Common myeloid progenitor, CD34-positive (primary cell): ENCODE results near the gene KCTD21.

Source experiments
- CTCF ChIA-PET: fragments of 350-600 bp; sonication (Branson Sonifier 250); formaldehyde crosslinking; loops from one replicate; lab custom pipeline; 2021; ENCODE audit warnings: antibody characterized with exemption; lab: Charles Lee
- POLR2A ChIA-PET: fragments of 350-600 bp; sonication (Branson Sonifier 250); formaldehyde crosslinking; loops from one replicate; lab custom pipeline; 2021; ENCODE audit warnings: antibody characterized with exemption; lab: Charles Lee
- DNase-seq, 3 donors: peaks; one replicate each; pipeline versions ENCODE4 v3.0.0 to v3.0.0-alpha.2; 2013
- H3K27ac ChIP-seq, 2 experiments: 1 replicate in 1 of 2; 2 replicates in 1 of 2; pipeline ENCODE4 v1.7.0; 2013; ENCODE audit warnings: inconsistent platforms in 2 of 2, low read length in 2 of 2, mild to moderate bottlenecking in 2 of 2, low read depth in 1 of 2, moderate library complexity in 1 of 2; ENCODE audit not compliant: severe bottlenecking in 2 of 2, insufficient read depth in 1 of 2, poor library complexity in 1 of 2
- H3K27me3 ChIP-seq, 5 experiments: replicated peaks in 2 of 5; 1 replicate in 3 of 5; 2 replicates in 2 of 5; pipeline versions ENCODE4 v1.6.1 to v1.7.0; 2013; ENCODE audit warnings: low read length in 4 of 5, mild to moderate bottlenecking in 2 of 5, moderate library complexity in 2 of 5, inconsistent platforms in 1 of 5; ENCODE audit not compliant: insufficient read depth in 5 of 5, control insufficient read depth in 4 of 5
- H3K36me3 ChIP-seq, 4 experiments: 1 replicate in 2 of 4; 2 replicates in 2 of 4; pipeline versions ENCODE4 v1.6.1 to v1.7.0; 2013; ENCODE audit warnings: low read length in 3 of 4, control low read depth in 1 of 4, mild to moderate bottlenecking in 1 of 4; ENCODE audit not compliant: control insufficient read depth in 4 of 4, insufficient read depth in 4 of 4
- H3K4me1 ChIP-seq, 4 experiments: 1 replicate in 3 of 4; 2 replicates in 1 of 4; pipeline versions ENCODE4 v1.6.1 to v1.7.1; 2013; ENCODE audit warnings: low read length in 3 of 4, mild to moderate bottlenecking in 3 of 4, control low read depth in 1 of 4, inconsistent platforms in 1 of 4, moderate library complexity in 1 of 4; ENCODE audit not compliant: control insufficient read depth in 4 of 4, insufficient read depth in 4 of 4; ENCODE audit errors: control extremely low read depth in 1 of 4
- H3K4me3 ChIP-seq, 7 experiments: 1 replicate in 4 of 7; 2 replicates in 3 of 7; pipeline versions ENCODE4 v1.5.1 to v1.7.0; 2013; ENCODE audit warnings: mild to moderate bottlenecking in 7 of 7, low read length in 6 of 7, moderate library complexity in 6 of 7, inconsistent platforms in 2 of 7, low read depth in 2 of 7, control low read depth in 1 of 7; ENCODE audit not compliant: insufficient read depth in 4 of 7, control insufficient read depth in 1 of 7; ENCODE audit errors: extremely low read depth in 1 of 7
- H3K9me3 ChIP-seq, 5 experiments: 1 replicate in 4 of 5; 2 replicates in 1 of 5; pipeline versions ENCODE4 v1.6.1 to v1.7.1; 2013; ENCODE audit warnings: low read length in 4 of 5, mild to moderate bottlenecking in 2 of 5, inconsistent platforms in 1 of 5, low read depth in 1 of 5, moderate library complexity in 1 of 5; ENCODE audit not compliant: control insufficient read depth in 4 of 5, insufficient read depth in 2 of 5; ENCODE audit errors: control extremely low read depth in 1 of 5
- WGBS: methylation state at CpG from one replicate; pipeline ENCODE4 v1.1.5; 2013; ENCODE audit not compliant: insufficient coverage; 5-methylcytosine and 5-hydroxymethylcytosine counted together

KCTD21 gene

DNA sequence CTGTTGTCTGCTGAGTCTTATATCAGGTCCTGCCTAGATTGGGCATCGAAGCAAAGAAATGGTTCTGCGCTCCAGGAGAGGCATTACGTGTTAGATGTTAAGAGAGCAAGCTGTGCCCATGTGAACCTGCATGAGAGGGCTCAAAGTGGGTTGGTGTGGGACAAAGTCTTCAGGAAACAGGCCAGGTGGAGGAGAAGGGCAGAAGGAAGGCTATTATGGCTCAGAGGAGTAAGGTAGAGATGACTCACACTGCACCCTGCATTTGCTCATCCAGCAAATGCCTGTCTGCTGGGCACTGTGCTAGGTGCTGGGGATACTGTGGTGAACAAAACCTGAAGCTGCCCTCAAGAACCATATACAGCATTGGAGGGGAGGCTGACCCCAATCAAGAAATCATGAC, 6.1 kb upstream of the KCTD21 start:
- ChIA-PET CTCF (interaction anchor here (1.0 kb wide), 1 partner anchor 34 kb away, joined by 3 read pairs; no protein-coding TSS in a partner anchor), POLR2A (no interaction called here)
- Histone ChIP-seq H3K27me3 (peaks cover 0 to 13% (median 0%) of the 10 kb centered on the region in 5 experiments), H3K9me3 (no peaks in the 10 kb centered on the region), H3K4me3 (no peak overlapping the region), H3K36me3 (peaks cover 0 to 5% (median 0%) of the 10 kb centered on the region in 4 experiments), H3K4me1 (peaks cover 0 to 30% (median 6%) of the 10 kb centered on the region in 4 experiments), H3K27ac (no peak overlapping the region)
- DNase-seq = no peak
- 96% methylated on average over 3 of the region's 3 CpGs for WGBS

DNA sequence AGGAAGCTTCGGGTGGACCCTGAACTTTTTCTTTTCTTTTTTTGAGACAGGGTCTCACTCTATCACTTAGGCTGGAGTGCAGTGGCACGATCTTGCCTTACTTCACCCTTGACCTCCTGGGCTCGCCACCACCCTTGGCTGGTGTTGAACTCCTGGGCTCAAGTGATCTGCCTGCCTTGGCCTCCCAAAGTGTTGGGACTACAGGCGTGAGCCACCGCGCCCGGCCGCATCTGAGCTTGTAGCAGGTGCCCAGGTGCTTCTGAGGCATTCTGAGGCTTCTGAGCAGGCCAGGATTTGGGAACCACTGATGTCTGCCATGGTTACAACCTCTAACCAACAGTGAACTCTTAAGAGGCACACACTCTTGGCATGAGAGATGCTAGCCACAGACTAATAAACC, 5.4 kb upstream of the KCTD21 start:
- ChIA-PET CTCF (interaction anchor here (1.0 kb wide), 1 partner anchor 34 kb away, joined by 3 read pairs; no protein-coding TSS in a partner anchor), POLR2A (no interaction called here)
- Histone ChIP-seq H3K4me1 (peaks cover 0 to 36% (median 13%) of the 10 kb centered on the region in 4 experiments), H3K27me3 (peaks cover 0 to 13% (median 0%) of the 10 kb centered on the region in 5 experiments), H3K9me3 (no peaks in the 10 kb centered on the region), H3K27ac (no peak overlapping the region), H3K36me3 (peaks cover 0 to 1% (median 0%) of the 10 kb centered on the region in 4 experiments), H3K4me3 (no peak overlapping the region)
- DNase-seq = no peak
- 94% methylated on average over 7 of the region's 8 CpGs for WGBS

DNA sequence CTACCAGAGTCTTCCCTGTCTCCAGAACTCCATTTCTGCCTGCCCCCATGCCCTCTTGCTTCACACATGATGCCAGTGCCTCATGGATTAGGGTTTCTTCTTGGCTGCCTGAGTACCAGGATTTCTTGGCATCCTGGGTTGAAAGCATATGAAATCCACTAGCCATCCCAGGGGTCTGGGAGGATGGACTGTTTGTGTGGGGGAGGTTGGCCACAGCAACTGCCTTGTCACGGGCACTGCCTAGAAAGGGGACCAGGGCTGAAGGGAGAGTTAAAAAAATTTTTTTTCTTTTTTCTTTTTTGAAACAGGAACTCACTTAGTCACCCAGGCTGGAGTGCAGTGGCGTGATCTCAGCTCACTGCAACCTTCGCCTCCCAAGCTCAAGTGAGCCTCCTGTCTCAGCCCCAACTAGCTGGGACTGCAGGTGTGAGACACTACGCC, 4.5 kb upstream of the KCTD21 start:
- H3K27me3 ChIP-seq = peaks cover 0 to 13% (median 0%) of the 10 kb centered on the region in 5 experiments
- no peak overlapping the region for H3K27ac ChIP-seq
- no peaks in the 10 kb centered on the region for H3K9me3 ChIP-seq
- H3K4me3 ChIP-seq = no peak overlapping the region
- WGBS = 60% methylated on average over 1 of the region's 4 CpGs
- H3K4me1 ChIP-seq = peaks cover 0 to 38% (median 15%) of the 10 kb centered on the region in 4 experiments
- no peaks in the 10 kb centered on the region for H3K36me3 ChIP-seq
- no peak for DNase-seq
- CTCF ChIA-PET = interaction anchor here (1.0 kb wide), 2 partner anchors 20 to 40 kb away, joined by 3 read pairs; no protein-coding TSS in a partner anchor
- POLR2A ChIA-PET = no interaction called here

DNA sequence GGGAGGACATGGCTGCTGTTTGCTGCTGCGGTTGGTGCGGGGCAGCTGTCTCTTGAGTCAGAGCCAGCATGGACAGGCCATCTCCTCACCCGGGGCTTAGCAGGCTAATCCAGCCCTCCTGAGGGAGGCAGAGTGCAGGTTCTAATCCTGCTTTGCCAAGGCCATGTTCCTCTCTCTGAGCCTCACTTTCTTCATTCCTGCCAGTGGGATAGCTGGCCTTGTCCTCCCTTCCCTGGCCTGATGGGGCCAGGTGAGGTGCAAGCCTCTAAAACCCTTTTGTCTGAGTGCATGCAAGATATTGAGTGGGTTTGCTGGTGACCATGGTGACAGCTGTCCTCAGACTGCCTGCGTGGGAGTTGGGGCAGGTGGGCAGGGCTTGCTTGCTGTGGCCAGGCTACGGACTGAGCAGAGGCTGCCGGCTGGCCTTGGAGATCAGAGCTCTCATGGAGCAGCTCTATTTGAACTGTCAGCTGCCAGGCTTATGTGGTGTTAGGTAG, 3.8 kb upstream of the KCTD21 start:
- no peak for DNase-seq
- no peaks in the 10 kb centered on the region for H3K9me3 ChIP-seq
- no peaks in the 10 kb centered on the region for H3K36me3 ChIP-seq
- H3K4me1 ChIP-seq = peaks cover 0 to 45% (median 20%) of the 10 kb centered on the region in 4 experiments
- H3K4me3 ChIP-seq = no peak overlapping the region
- 96% methylated on average over 6 of the region's 6 CpGs for WGBS
- H3K27ac ChIP-seq = no peak overlapping the region
- ChIA-PET POLR2A (no interaction called here), CTCF (interaction anchor here (1.0 kb wide), 2 partner anchors 21 to 39 kb away, joined by 3 read pairs; no protein-coding TSS in a partner anchor)
- H3K27me3 ChIP-seq = peaks cover 0 to 13% (median 0%) of the 10 kb centered on the region in 5 experiments

DNA sequence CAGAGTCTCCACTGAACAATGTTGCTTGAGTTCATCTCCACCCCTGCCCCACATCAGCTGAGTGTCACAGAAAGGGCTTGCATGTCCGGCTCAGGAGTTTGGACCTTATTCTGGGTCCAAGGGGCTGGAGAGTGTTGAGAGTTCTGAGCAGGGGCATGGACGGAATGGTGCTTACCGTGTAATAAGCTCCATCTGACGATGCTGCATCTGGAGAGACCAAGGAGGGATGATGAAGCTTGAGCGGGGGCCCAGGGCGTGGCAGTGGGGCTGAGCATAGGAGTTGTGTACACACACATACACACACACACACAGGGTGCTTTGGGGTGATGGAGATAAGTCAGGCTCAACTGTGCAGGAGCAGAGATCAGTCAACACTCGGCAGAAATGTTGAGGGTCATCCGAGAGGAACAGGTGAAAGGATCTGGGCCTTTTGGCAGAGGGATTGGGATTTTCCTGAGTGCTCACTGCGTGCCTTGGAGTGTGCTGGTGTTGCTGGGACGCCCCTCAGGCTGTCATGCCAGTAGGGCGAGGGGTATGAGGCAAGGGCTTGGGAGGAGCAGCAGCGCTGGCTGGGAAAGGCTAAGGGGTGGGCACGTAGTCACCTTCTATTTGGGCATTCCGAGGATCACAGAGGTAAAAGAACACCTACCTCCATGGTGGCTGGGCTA, 2.6 kb upstream of the KCTD21 start:
- Histone ChIP-seq H3K36me3 (no peaks in the 10 kb centered on the region), H3K9me3 (no peaks in the 10 kb centered on the region), H3K4me3 (no peak overlapping the region), H3K27me3 (peaks cover 0 to 7% (median 0%) of the 10 kb centered on the region in 5 experiments), H3K27ac (no peak overlapping the region), H3K4me1 (peaks cover 0 to 48% (median 19%) of the 10 kb centered on the region in 4 experiments)
- ChIA-PET POLR2A (no interaction called here), CTCF (no interaction called here)
- no peak for DNase-seq
- WGBS = 94% methylated on average over 10 of the region's 14 CpGs

DNA sequence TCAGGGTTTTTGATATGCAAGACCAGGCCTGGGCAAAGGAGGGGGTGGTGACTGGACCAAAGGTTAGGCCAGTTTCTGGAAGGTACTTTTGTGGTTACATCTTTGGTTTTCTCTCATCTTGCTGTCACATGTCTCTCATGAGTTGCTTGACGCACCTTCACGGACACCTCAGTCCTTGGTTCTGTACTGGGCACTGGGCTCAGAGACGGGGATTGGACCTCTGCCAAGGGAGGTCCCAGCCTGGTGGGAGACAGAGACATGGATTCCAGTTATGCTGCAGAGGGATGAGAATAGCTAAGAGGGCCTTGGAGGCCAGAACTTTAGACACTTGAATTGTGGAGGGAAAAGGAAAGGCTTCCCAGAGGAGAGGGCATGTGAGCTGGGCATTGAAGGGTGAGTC, 1.9 kb upstream of the KCTD21 start:
- 74% methylated on average over 3 of the region's 3 CpGs for WGBS
- Histone ChIP-seq H3K9me3 (no peaks in the 10 kb centered on the region), H3K4me3 (no peak overlapping the region), H3K36me3 (no peaks in the 10 kb centered on the region), H3K27ac (no peak overlapping the region), H3K4me1 (peaks cover 0 to 48% (median 19%) of the 10 kb centered on the region in 4 experiments), H3K27me3 (peaks cover 0 to under 1% (median 0%) of the 10 kb centered on the region in 5 experiments)
- no peak for DNase-seq
- CTCF ChIA-PET = interaction anchor here (0.9 to 1.4 kb wide), 2 partner anchors 38 to 374 kb away, joined by 3 read pairs; no protein-coding TSS in a partner anchor
- POLR2A ChIA-PET = no interaction called here

DNA sequence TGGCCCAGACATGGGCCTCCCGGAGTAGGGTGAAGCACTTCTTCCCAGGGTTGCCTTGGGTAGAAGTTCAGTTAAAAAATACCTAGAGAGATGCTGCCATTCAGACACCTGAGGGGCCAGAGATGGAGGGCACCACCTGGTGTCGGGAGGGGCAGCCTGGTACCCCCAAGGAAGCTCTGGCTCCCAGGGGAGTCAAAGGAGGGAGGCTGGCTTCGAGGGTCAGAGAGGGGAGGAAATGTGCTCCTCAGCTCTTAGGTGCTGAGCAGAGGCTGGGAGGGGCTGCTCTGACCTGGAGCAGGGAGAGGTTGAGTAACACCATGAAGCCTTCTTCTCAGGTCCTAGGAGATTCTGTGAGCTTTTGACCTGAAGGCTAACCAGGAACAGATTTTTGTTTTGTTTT, 1.4 kb upstream of the KCTD21 start:
- 63% methylated on average over 2 of the region's 3 CpGs for WGBS
- H3K36me3 ChIP-seq = no peaks in the 10 kb centered on the region
- POLR2A ChIA-PET = no interaction called here
- no peak overlapping the region for H3K27ac ChIP-seq
- CTCF ChIA-PET = interaction anchor here (0.9 to 1.7 kb wide), 3 partner anchors 35 to 374 kb away, joined by 3 read pairs; no protein-coding TSS in a partner anchor
- no peak for DNase-seq
- peak overlapping the region in 2 of 7 experiments; percentile 87 to 94 for H3K4me3 ChIP-seq
- peaks cover 0 to 48% (median 19%) of the 10 kb centered on the region in 4 experiments for H3K4me1 ChIP-seq
- no peaks in the 10 kb centered on the region for H3K9me3 ChIP-seq
- H3K27me3 ChIP-seq = no peaks in the 10 kb centered on the region
